Neural crest cell (in vitro differentiated cells): ENCODE measurements around the gene CCDC92. TPM values are rescaled to one million over a fixed set of nuclear protein-coding genes. Genes with fewer than 3 reads are reported as not detected.

Source experiments
- DNase-seq: peaks from one replicate; pipeline ENCODE4 v3.0.0; 2021; ENCODE audit warnings: low read depth, mixed read lengths, low spot score
- H3K27ac Mint-ChIP-seq: one replicate; pipeline ENCODE4 v1.8.0; 2021; ENCODE audit warnings: mild to moderate bottlenecking, mixed read lengths; ENCODE audit not compliant: unreplicated experiment
- H3K27me3 Mint-ChIP-seq: 2 replicates; pipeline ENCODE4 v1.8.0; 2021; ENCODE audit warnings: low read depth, mild to moderate bottlenecking, mixed read lengths
- H3K36me3 Mint-ChIP-seq: 2 replicates; pipeline ENCODE4 v1.8.0; 2021; ENCODE audit warnings: low read depth, mild to moderate bottlenecking, mixed read lengths
- H3K4me1 Mint-ChIP-seq: 2 replicates; pipeline ENCODE4 v1.8.0; 2021; ENCODE audit warnings: mixed read lengths
- H3K4me3 Mint-ChIP-seq: one replicate; pipeline ENCODE4 v1.8.0; 2021; ENCODE audit warnings: mild to moderate bottlenecking, mixed read lengths
- H3K9me3 Mint-ChIP-seq: 2 replicates; pipeline ENCODE4 v1.8.0; 2021; ENCODE audit warnings: mixed read lengths
- CTCF ChIP-seq: fragments of 200-600 bp; sonication (generic); conservative IDR thresholded peaks from 2 replicates; pipeline ENCODE4 v1.5.0; 2021; ENCODE audit warnings: antibody characterized with exemption, mild to moderate bottlenecking
- total RNA-seq: library from RNA; stranded (reverse); gene quantifications from 2 replicates; pipeline ENCODE4 v1.2.1, GENCODE V29; 2021

The CCDC92 gene
- total RNA-seq, 1 donor from 2014 or later, result 33.5 TPM

- Mint-ChIP-seq H3K4me3 (no peak overlapping the region), H3K27me3 (no peaks in the 10 kb centered on the region), H3K36me3 (peaks cover 2% of the 10 kb centered on the region), H3K27ac (no peak overlapping the region), H3K4me1 (peaks cover 9% of the 10 kb centered on the region), H3K9me3 (no peaks in the 10 kb centered on the region)
- no peak for TF ChIP-seq CTCF
- no peak for DNase-seq
These were observed 48.1 kb downstream of the CCDC92 start for GRCh38 chr12:123924539-123924938.

GRCh38 chr12:123923927-123924326, 48.7 kb downstream of the CCDC92 start:
- H3K36me3 Mint-ChIP-seq, result no peaks in the 10 kb centered on the region
- no peaks in the 10 kb centered on the region for H3K9me3 Mint-ChIP-seq

GRCh38 chr12:123923038-123923437, 49.6 kb downstream of the CCDC92 start:
- Mint-ChIP-seq H3K27ac (no peak overlapping the region), H3K27me3 (no peaks in the 10 kb centered on the region), H3K4me1 (no peaks in the 10 kb centered on the region), H3K4me3 (no peak overlapping the region), H3K36me3 (no peaks in the 10 kb centered on the region), H3K9me3 (no peaks in the 10 kb centered on the region)
- no peak for TF ChIP-seq CTCF
- DNase-seq, result no peak

More at GRCh38 chr12:123923927-123924326, 48.7 kb downstream of the CCDC92 start:
- H3K4me1 Mint-ChIP-seq, result peaks cover 4% of the 10 kb centered on the region
- H3K27ac Mint-ChIP-seq, result no peak overlapping the region
- DNase-seq, result no peak
- H3K4me3 Mint-ChIP-seq, result no peak overlapping the region
- no peaks in the 10 kb centered on the region for H3K27me3 Mint-ChIP-seq
- TF ChIP-seq CTCF, result no peak

GRCh38 chr12:123919980-123920360, 52.7 kb downstream of the CCDC92 start:
- Mint-ChIP-seq H3K4me3 (no peak overlapping the region), H3K36me3 (no peaks in the 10 kb centered on the region), H3K27ac (no peak overlapping the region), H3K4me1 (peaks cover 7% of the 10 kb centered on the region), H3K27me3 (peaks cover 6% of the 10 kb centered on the region), H3K9me3 (no peaks in the 10 kb centered on the region)
- TF ChIP-seq CTCF, result no peak
- no peak for DNase-seq

- peaks cover 4% of the 10 kb centered on the region for H3K9me3 Mint-ChIP-seq
- no peak for DNase-seq
- peaks cover 3% of the 10 kb centered on the region for H3K36me3 Mint-ChIP-seq
- no peak overlapping the region for H3K27ac Mint-ChIP-seq
- peaks cover 11% of the 10 kb centered on the region for H3K4me1 Mint-ChIP-seq
- TF ChIP-seq CTCF, result no peak
- peaks cover 20% of the 10 kb centered on the region for H3K27me3 Mint-ChIP-seq
- no peak overlapping the region for H3K4me3 Mint-ChIP-seq
These were observed 55.2 kb downstream of the CCDC92 start for GRCh38 chr12:123917337-123917850.
